Tibial nerve (tissue), 4 donors: ENCODE measurements around the gene MYO5C. TPM values are rescaled to one million over a fixed set of nuclear protein-coding genes. Genes with fewer than 3 reads are reported as not detected.

Experiments used
- DNase-seq, 2 donors: peaks; one replicate each; pipeline ENCODE4 v3.0.0-alpha.2; 2019; ENCODE audit warnings: low spot score in 2 of 2
- H3K27ac ChIP-seq, 4 donors: fragments of 200-600 bp; sonication (generic) in 3 of 4; one replicate each; pipeline ENCODE4 v1.5.1; 2017 to 2019; ENCODE audit warnings: mild to moderate bottlenecking in 1 of 4
- H3K27me3 ChIP-seq, 2 donors: fragments of 200-600 bp; sonication (generic) in 1 of 2; one replicate each; pipeline versions ENCODE4 v1.5.1 to v1.6.0; 2017 to 2019
- H3K36me3 ChIP-seq, 3 donors: fragments of 200-600 bp; sonication (generic); one replicate each; pipeline ENCODE4 v1.5.1; 2018 to 2019
- H3K4me1 ChIP-seq, 4 donors: fragments of 200-600 bp; sonication (generic) in 3 of 4; one replicate each; pipeline ENCODE4 v1.5.1; 2017 to 2019
- H3K4me3 ChIP-seq, 4 donors: fragments of 200-600 bp; sonication (generic) in 3 of 4; one replicate each; pipeline ENCODE4 v1.5.1; 2017 to 2019; ENCODE audit warnings: mild to moderate bottlenecking in 1 of 4, moderate library complexity in 1 of 4
- H3K9me3 ChIP-seq, 4 donors: fragments of 200-600 bp; sonication (generic) in 3 of 4; one replicate each; pipeline ENCODE4 v1.5.1; 2017 to 2019
- CTCF ChIP-seq, 5 experiments: fragments of 200-600 bp in 3 of 5; fragments of 450-650 bp in 2 of 5; sonication (generic) in 3 of 5; IDR thresholded peaks; one replicate each; pipeline ENCODE4 v1.5.1; 2016 to 2019; ENCODE audit warnings: antibody characterized with exemption in 5 of 5, mild to moderate bottlenecking in 3 of 5, moderate library complexity in 2 of 5
- EP300 ChIP-seq, 2 donors: sonication (generic); formaldehyde crosslinking; IDR thresholded peaks; one replicate each; pipeline ENCODE4 v1.6.1; 2017; ENCODE audit warnings: antibody characterized with exemption in 2 of 2, mild to moderate bottlenecking in 1 of 2
- POLR2A ChIP-seq, 2 donors: fragments of 450-650 bp; IDR thresholded peaks; one replicate each; pipeline ENCODE4 v1.6.1; 2017; ENCODE audit warnings: antibody characterized with exemption in 2 of 2, mild to moderate bottlenecking in 2 of 2, moderate library complexity in 2 of 2
- WGBS, 2 donors: methylation state at CpG; one replicate each; pipeline ENCODE4 v1.1.5; 2018; 5-methylcytosine and 5-hydroxymethylcytosine counted together
- small RNA-seq: library from RNA; depleted of rRNA; stranded (forward); fragments of <200 nt; gene quantifications from one replicate; pipeline ENCODE3, GENCODE V24; 2016
- total RNA-seq, 4 donors: library from RNA; depleted of rRNA; stranded (reverse); fragments of >200 nt; gene quantifications; one replicate each; pipeline ENCODE4 v1.1.0, GENCODE V29; 2016

Gene MYO5C
- total RNA-seq, 4 donors from 2014 or later, result 9.8 to 39.3 (median 12.6) TPM

GRCh38 chr15:52148403-52148802, 147.2 kb downstream of the MYO5C start:
- Histone ChIP-seq H3K27ac (no peak overlapping the region), H3K4me1 (no peaks in the 10 kb centered on the region), H3K4me3 (no peak overlapping the region), H3K27me3 (no peaks in the 10 kb centered on the region), H3K9me3 (no peaks in the 10 kb centered on the region), H3K36me3 (peaks cover 0 to 31% (median 0%) of the 10 kb centered on the region in 3 donors)
- TF ChIP-seq POLR2A (IDR thresholded peaks at IDR 0.05) (no peak), EP300 (IDR thresholded peaks at IDR 0.05) (no peak), CTCF (IDR thresholded peaks at IDR 0.05) (no peak)
- no peak for DNase-seq
- WGBS, 2 donors, result 89 to 95% methylated on average over 5 of the region's 5 CpGs

GRCh38 chr15:52146776-52147175, 148.8 kb downstream of the MYO5C start:
- TF ChIP-seq EP300 (IDR thresholded peaks at IDR 0.05), result no peak
- no peak for TF ChIP-seq CTCF (IDR thresholded peaks at IDR 0.05)
- TF ChIP-seq POLR2A (IDR thresholded peaks at IDR 0.05), result no peak

GRCh38 chr15:52146261-52146660, 149.3 kb downstream of the MYO5C start:
- Histone ChIP-seq H3K9me3 (no peaks in the 10 kb centered on the region), H3K27ac (no peak overlapping the region), H3K36me3 (peaks cover 0 to 26% (median 0%) of the 10 kb centered on the region in 3 donors), H3K4me1 (no peaks in the 10 kb centered on the region), H3K4me3 (no peak overlapping the region), H3K27me3 (no peaks in the 10 kb centered on the region)
- no peak for TF ChIP-seq CTCF (IDR thresholded peaks at IDR 0.05)
- no peak for TF ChIP-seq EP300 (IDR thresholded peaks at IDR 0.05)
- no peak for TF ChIP-seq POLR2A (IDR thresholded peaks at IDR 0.05)
- DNase-seq, result no peak
- WGBS, 2 donors, result 96 to 98% methylated on average over 2 of the region's 2 CpGs

More at GRCh38 chr15:52146776-52147175, 148.8 kb downstream of the MYO5C start:
- H3K27me3 ChIP-seq, result no peaks in the 10 kb centered on the region
- no peaks in the 10 kb centered on the region for H3K9me3 ChIP-seq
- no peaks in the 10 kb centered on the region for H3K4me1 ChIP-seq
- peaks cover 0 to 27% (median 0%) of the 10 kb centered on the region in 3 donors for H3K36me3 ChIP-seq
- DNase-seq, result no peak
- WGBS, 2 donors, result 80 to 84% methylated on average over 3 of the region's 3 CpGs
- H3K4me3 ChIP-seq, result no peak overlapping the region
- no peak overlapping the region for H3K27ac ChIP-seq

DNA sequence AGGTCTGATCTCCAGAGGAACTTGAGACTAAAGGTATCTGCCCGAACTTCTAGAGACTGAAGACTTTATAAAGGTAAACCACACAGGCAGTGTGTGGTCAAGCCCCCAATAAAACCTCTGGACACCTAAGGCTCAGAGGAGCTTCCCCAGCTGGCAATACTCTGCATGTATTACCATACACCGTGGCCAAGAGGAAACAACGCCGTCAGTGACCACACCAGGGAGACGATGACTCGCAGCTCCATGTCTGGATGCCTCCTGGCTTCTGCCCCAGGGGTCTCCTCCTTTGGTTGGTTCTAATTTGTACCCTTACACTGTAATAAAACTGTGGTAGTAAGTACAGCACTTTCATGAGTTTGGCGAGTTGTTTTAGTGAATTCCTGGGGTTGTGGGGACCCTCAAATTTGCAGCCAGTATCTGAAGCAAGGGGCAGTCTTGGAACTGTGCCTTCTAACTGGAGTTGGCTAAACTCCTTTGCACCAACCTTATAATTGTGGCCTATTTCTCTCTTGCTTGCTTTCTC, 150.9 kb downstream of the MYO5C start:
- DNase-seq, result no peak
- H3K36me3 ChIP-seq, result peaks cover 0 to 22% (median 0%) of the 10 kb centered on the region in 3 donors
- no peak overlapping the region for H3K27ac ChIP-seq
- TF ChIP-seq POLR2A (IDR thresholded peaks at IDR 0.05) (no peak), CTCF (IDR thresholded peaks at IDR 0.05) (no peak), EP300 (IDR thresholded peaks at IDR 0.05) (no peak)
- H3K9me3 ChIP-seq, result no peaks in the 10 kb centered on the region
- no peak overlapping the region for H3K4me3 ChIP-seq
- H3K27me3 ChIP-seq, result no peaks in the 10 kb centered on the region
- WGBS, 2 donors, result 82 to 83% methylated on average over 7 of the region's 7 CpGs
- no peaks in the 10 kb centered on the region for H3K4me1 ChIP-seq

GRCh38 chr15:52143873-52144272, 151.7 kb downstream of the MYO5C start:
- Histone ChIP-seq H3K36me3 (peaks cover 0 to 16% (median 0%) of the 10 kb centered on the region in 3 donors), H3K27ac (no peak overlapping the region), H3K4me1 (no peaks in the 10 kb centered on the region), H3K27me3 (no peaks in the 10 kb centered on the region), H3K9me3 (no peaks in the 10 kb centered on the region), H3K4me3 (no peak overlapping the region)
- TF ChIP-seq POLR2A (IDR thresholded peaks at IDR 0.05), result no peak
- 71 to 79% methylated on average over 11 of the region's 11 CpGs for WGBS, 2 donors
- no peak for DNase-seq

Small RNAs within 50 kb of the gene (small RNA-seq; reads per million reads assigned to genes)
- gene MIR1266 (0.38 reads per million), gene RF00019 (not detected)

Other genes starting within 250 kb of the MYO5C start
- gene BCL2L10, start 183.0 kb downstream of the MYO5C start, total RNA-seq, result not detected
- gene GNB5, start 104.4 kb downstream of the MYO5C start, total RNA-seq, result 10 to 100 TPM in 3 of 4 donors, 1 to 10 TPM in 1; 5.5 to 24.1 (median 16.4) TPM
- gene MYO5A, start 233.1 kb upstream of the MYO5C start, total RNA-seq, result 100 to 1,000 TPM in 1 of 4 donors, 10 to 100 TPM in 3; 38.7 to 101 (median 46.9) TPM